GM10266 (cell line): ENCODE results near the gene ZNF415.

Source experiments
- DNase-seq: peaks from one replicate; pipeline ENCODE4 v3.0.0; 2012; ENCODE audit errors: extremely low spot score
- CTCF ChIP-seq: IDR thresholded peaks from 2 replicates; pipeline ENCODE4 v1.5.1; 2012; ENCODE audit warnings: mild to moderate bottlenecking, low read depth; ENCODE audit not compliant: control insufficient read depth, insufficient read depth; ENCODE audit errors: missing control alignments

The ZNF415 gene

DNA sequence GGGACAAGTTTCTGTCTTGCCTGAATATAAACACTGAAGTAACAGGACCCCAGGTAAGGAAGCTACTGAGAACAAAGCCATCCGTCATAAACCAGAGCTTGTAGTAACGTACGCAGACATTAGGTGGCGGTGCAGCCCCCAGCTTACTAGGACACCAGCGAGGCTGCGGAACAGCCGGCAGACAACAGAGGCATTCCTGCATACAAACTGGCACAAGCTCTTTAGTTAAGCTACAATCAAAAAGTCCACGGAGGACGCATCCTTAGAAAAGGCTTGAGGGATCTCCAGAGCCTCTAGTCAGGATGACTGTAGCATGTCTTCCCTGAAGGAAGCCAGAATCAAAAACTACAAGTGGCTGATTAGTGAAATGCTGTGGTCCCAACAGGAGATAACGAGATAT lies 55.7 kb downstream of the ZNF415 start:
- no peak for DNase-seq
- no peak for TF ChIP-seq CTCF

DNA sequence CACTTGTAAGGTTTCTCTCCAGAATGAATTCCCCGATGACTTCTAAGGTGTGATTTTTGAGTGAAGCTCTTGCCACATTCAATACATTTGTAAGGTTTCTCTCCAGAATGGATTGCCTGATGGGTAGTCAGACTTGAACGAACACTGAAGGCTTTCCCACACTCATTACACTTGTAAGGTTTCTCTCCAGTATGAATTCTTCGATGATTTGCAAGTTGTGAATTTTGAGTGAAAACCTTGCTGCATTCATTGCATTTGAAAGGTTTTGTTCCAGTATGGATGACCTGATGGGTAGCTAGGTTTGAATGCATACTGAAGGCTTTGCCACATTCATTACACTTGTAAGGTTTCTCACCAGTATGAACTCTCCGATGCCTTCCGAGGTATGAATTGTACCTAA lies 63.9 kb downstream of the ZNF415 start:
- DNase-seq: no peak
- TF ChIP-seq CTCF: no peak

GRCh38 chr19:53068199-53068598 lies 64.5 kb downstream of the ZNF415 start:
- no peak for TF ChIP-seq CTCF

GRCh38 chr19:53057904-53058580 lies 74.7 kb downstream of the ZNF415 start:
- no peak for TF ChIP-seq CTCF
- DNase-seq: no peak

More at GRCh38 chr19:53068199-53068598, 64.5 kb downstream of the ZNF415 start:
- DNase-seq: no peak
